Measurements from ENCODE around the gene MTHFD1. TPM values are rescaled to one million over a fixed set of nuclear protein-coding genes. Genes with fewer than 3 reads are reported as not detected.

The MTHFD1 gene
- total and polyA plus RNA-seq, 9 of the 15 experiments (the other 6 are each of a cell fraction or from before 2014, with no cell fraction given) = 66.7 to 158 (median 90.9) TPM

GRCh38 chr14:64417771-64418125 is 29.6 kb downstream of the MTHFD1 start:
- no peak for FAIRE-seq
- in situ Hi-C loops (cut with MboI) = no loop called here
- intact Hi-C loops (cut with micrococcal nuclease) = no loop called here
- H3K4me3 ChIP-seq = no peak overlapping the region
- no peak overlapping the region for H2AFZ ChIP-seq (ENCODE audit: low read depth, low read length)
- H3K36me3 ChIP-seq (ENCODE audit: control insufficient read depth, insufficient read depth, low read length) = peaks cover 80% of the 10 kb centered on the region
- POLR2A ChIA-PET = interaction anchor here (1.8 kb wide), 1 partner anchor 17 kb away, joined by 4 read pairs; no protein-coding TSS in a partner anchor
- no peaks in the 10 kb centered on the region for H4K20me1 ChIP-seq (replicated peaks; ENCODE audit: control insufficient read depth, insufficient read depth, low read length)
- H3K9ac ChIP-seq (ENCODE audit: insufficient read depth in 1 of 2, low read depth in 2 of 2, low read length in 2 of 2) = no peak overlapping the region
- CTCF ChIA-PET (ENCODE audit: low intra/inter-chr PET ratio) = no interaction called here
- no peak overlapping the region for H3K27ac ChIP-seq (ENCODE audit: extremely low read depth, low read depth, low read length)
- no peaks in the 10 kb centered on the region; a peak in 1 of 5 replicates for H3K4me1 ChIP-seq (replicated peaks in 1 of 2; ENCODE audit: control insufficient read depth in 2 of 2, insufficient read depth in 2 of 2, low read length in 2 of 2)
- 96% methylated on average over 7 of the region's 7 CpGs for WGBS (ENCODE audit: insufficient coverage, low coverage, missing lambda C conversion rate)
- no peaks in the 10 kb centered on the region for H3K9me3 ChIP-seq (replicated peaks; ENCODE audit: control insufficient read depth, insufficient read depth, low read depth, low read length)
- no peak for TF ChIP-seq GABPA (tag; conservative IDR thresholded peaks at IDR 0.05; ENCODE audit: low read depth)
- TF ChIP-seq, protein P1, sequence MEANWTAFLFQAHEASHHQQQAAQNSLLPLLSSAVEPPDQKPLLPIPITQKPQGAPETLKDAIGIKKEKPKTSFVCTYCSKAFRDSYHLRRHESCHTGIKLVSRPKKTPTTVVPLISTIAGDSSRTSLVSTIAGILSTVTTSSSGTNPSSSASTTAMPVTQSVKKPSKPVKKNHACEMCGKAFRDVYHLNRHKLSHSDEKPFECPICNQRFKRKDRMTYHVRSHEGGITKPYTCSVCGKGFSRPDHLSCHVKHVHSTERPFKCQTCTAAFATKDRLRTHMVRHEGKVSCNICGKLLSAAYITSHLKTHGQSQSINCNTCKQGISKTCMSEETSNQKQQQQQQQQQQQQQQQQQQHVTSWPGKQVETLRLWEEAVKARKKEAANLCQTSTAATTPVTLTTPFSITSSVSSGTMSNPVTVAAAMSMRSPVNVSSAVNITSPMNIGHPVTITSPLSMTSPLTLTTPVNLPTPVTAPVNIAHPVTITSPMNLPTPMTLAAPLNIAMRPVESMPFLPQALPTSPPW (CRISPR knock-in tag; IDR thresholded peaks at IDR 0.05) = no peak
- TF ChIP-seq IRF2 (CRISPR knock-in tag; IDR thresholded peaks at IDR 0.05) = no peak
- H3K27me3 ChIP-seq (ENCODE audit: control insufficient read depth in 2 of 2, insufficient read depth in 2 of 2, low read length in 2 of 2) = no peaks in the 10 kb centered on the region
- H3K9me1 ChIP-seq (ENCODE audit: control insufficient read depth, insufficient read depth, low read length) = no peaks in the 10 kb centered on the region
- no peak overlapping the region for H3K4me2 ChIP-seq (ENCODE audit: insufficient read depth, low read length)
- no peak for ATAC-seq
- no peak for DNase-seq (ENCODE audit: extremely low read depth in 1 of 4, low spot score in 3 of 4)
- TSS peak; percentile 15 for BruUV-seq (replicated peaks)
- no peaks in the 10 kb centered on the region for H3K79me2 ChIP-seq (ENCODE audit: control insufficient read depth, insufficient read depth, low read length)

DNA sequence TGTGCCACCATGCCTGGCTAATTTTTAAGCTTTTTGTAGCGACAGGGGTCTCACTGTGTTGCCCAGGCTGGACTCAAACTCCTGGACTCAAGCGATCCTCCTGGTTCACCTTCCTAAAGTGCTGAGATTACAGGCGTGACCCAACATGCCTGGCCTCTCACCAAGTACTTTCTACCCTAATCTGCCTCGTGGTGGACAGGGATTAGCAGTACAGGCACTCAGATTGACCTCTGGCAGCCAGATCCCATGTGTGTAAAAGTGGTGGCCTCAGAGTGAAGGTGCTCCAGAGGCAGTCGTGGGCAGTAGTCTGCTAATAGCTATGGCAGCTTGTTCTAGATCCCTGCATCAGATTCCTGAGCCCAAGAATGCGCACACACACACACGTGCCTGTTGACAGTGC is 30.9 kb downstream of the MTHFD1 start:
- no peaks in the 10 kb centered on the region for H3K79me2 ChIP-seq (ENCODE audit: control insufficient read depth, insufficient read depth, low read length)
- intact Hi-C loops (cut with micrococcal nuclease) (no loop called here), in situ Hi-C loops (cut with MboI) (no loop called here)
- CTCF ChIA-PET (ENCODE audit: low intra/inter-chr PET ratio) = no interaction called here
- H3K9me3 ChIP-seq (replicated peaks; ENCODE audit: control insufficient read depth, insufficient read depth, low read depth, low read length) = no peaks in the 10 kb centered on the region
- FAIRE-seq (no peak), ATAC-seq (no peak), DNase-seq (ENCODE audit: extremely low read depth in 1 of 4, low spot score in 3 of 4) (no peak)
- no TSS peak for BruUV-seq (replicated peaks)
- no peak overlapping the region for H3K4me3 ChIP-seq
- no peaks in the 10 kb centered on the region for H3K9me1 ChIP-seq (ENCODE audit: control insufficient read depth, insufficient read depth, low read length)
- peaks cover 79% of the 10 kb centered on the region for H3K36me3 ChIP-seq (ENCODE audit: control insufficient read depth, insufficient read depth, low read length)
- POLR2A ChIA-PET = no interaction called here
- WGBS (ENCODE audit: insufficient coverage, low coverage, missing lambda C conversion rate) = 89% methylated on average over 6 of the region's 7 CpGs
- H3K4me2 ChIP-seq (ENCODE audit: insufficient read depth, low read length) = no peak overlapping the region
- no peaks in the 10 kb centered on the region; a peak in 1 of 5 replicates for H3K4me1 ChIP-seq (replicated peaks in 1 of 2; ENCODE audit: control insufficient read depth in 2 of 2, insufficient read depth in 2 of 2, low read length in 2 of 2)
- TF ChIP-seq SPI1 (IDR thresholded peaks at IDR 0.05; ENCODE audit: borderline replicate concordance, low read depth, low read length) (no peak), ZNF76 (CRISPR knock-in tag; IDR thresholded peaks at IDR 0.05; ENCODE audit: borderline replicate concordance) (no peak), XRCC5 (IDR thresholded peaks at IDR 0.05; ENCODE audit: low read depth, low read length) (no peak), SAP30 (IDR thresholded peaks at IDR 0.05; ENCODE audit: borderline replicate concordance, insufficient read depth, low read depth, low read length, poor library complexity, severe bottlenecking) (no peak), BRD4 (IDR thresholded peaks at IDR 0.05) (no peak), PHB2 (IDR thresholded peaks at IDR 0.05; ENCODE audit: low read depth) (no peak), CREB3L1 (IDR thresholded peaks at IDR 0.05; ENCODE audit: borderline replicate concordance, low read depth) (no peak)
- TF ChIP-seq, protein P2, sequence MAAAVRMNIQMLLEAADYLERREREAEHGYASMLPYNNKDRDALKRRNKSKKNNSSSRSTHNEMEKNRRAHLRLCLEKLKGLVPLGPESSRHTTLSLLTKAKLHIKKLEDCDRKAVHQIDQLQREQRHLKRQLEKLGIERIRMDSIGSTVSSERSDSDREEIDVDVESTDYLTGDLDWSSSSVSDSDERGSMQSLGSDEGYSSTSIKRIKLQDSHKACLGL (CRISPR knock-in tag; IDR thresholded peaks at IDR 0.05; ENCODE audit: borderline replicate concordance, poor library complexity, severe bottlenecking) = no peak
- H3K27me3 ChIP-seq (ENCODE audit: control insufficient read depth in 2 of 2, insufficient read depth in 2 of 2, low read length in 2 of 2) = no peaks in the 10 kb centered on the region
- no peaks in the 10 kb centered on the region for H4K20me1 ChIP-seq (replicated peaks; ENCODE audit: control insufficient read depth, insufficient read depth, low read length)
- no peak overlapping the region for H2AFZ ChIP-seq (ENCODE audit: low read depth, low read length)
- H3K9ac ChIP-seq (ENCODE audit: insufficient read depth in 1 of 2, low read depth in 2 of 2, low read length in 2 of 2) = no peak overlapping the region
- H3K27ac ChIP-seq (ENCODE audit: extremely low read depth, low read depth, low read length) = no peak overlapping the region
